ENCODE data around the gene PPM1D. TPM values are rescaled to one million over a fixed set of nuclear protein-coding genes. Genes with fewer than 3 reads are reported as not detected.
A peak's percentile ranks its signal among the peaks of the same experiment; 100 is the strongest.

PPM1D gene
- total and polyA plus RNA-seq, 2 of the 13 experiments (the other 11 are each of a cell fraction or from before 2014, with no cell fraction given) = 8.0 to 26.2 TPM

DNA sequence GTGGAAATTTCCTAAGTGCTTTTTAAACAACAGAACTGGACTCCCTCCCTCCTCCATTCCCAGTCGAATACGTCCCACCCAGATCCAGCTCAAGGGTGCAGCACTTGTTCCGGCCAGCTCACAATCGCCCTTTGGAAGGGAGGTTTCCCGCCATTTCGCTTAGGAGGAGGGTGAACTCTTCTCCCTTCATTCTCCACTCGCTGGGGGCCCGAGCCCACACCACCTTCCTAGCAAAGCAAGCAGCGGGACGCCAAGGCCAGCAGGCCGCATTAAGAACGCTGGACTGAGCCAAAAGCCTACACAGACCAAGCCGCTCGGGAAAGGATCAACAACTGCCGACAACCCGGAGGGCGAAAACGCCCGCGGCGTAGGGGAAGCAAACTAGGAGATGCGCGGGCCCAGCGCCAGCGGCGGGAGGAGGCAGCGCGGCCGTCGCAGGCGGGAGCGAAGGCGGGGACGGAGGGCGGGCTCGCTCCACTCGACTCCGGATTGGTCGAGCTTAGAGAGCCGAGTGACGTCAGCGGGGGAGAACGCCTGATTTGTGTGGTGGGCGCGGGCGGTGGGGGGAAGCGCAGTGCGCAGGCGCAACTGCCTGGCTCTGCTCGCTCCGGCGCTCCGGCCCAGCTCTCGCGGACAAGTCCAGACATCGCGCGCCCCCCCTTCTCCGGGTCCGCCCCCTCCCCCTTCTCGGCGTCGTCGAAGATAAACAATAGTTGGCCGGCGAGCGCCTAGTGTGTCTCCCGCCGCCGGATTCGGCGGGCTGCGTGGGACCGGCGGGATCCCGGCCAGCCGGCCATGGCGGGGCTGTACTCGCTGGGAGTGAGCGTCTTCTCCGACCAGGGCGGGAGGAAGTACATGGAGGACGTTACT, at the start of gene PPM1D (continued):
- TF ChIP-seq, protein P1, sequence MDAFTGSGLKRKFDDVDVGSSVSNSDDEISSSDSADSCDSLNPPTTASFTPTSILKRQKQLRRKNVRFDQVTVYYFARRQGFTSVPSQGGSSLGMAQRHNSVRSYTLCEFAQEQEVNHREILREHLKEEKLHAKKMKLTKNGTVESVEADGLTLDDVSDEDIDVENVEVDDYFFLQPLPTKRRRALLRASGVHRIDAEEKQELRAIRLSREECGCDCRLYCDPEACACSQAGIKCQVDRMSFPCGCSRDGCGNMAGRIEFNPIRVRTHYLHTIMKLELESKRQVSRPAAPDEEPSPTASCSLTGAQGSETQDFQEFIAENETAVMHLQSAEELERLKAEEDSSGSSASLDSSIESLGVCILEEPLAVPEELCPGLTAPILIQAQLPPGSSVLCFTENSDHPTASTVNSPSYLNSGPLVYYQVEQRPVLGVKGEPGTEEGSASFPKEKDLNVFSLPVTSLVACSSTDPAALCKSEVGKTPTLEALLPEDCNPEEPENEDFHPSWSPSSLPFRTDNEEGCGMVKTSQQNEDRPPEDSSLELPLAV (CRISPR knock-in tag; conservative IDR thresholded peaks at IDR 0.05; ENCODE audit: low read depth) = no peak; the same call in 1 of the 2 replicates
- no peak for TF ChIP-seq NPAS2 (CRISPR knock-in tag; IDR thresholded peaks at IDR 0.05; ENCODE audit: borderline replicate concordance)
- TF ChIP-seq ZNF788 (CRISPR knock-in tag; IDR thresholded peaks at IDR 0.05; ENCODE audit: borderline replicate concordance) = peak; percentile 52; the same call in 1 of the 2 replicates
- peak; percentile 96; the same call in 1 of the 2 replicates for TF ChIP-seq SMAD1 (CRISPR knock-in tag; IDR thresholded peaks at IDR 0.05; ENCODE audit: borderline replicate concordance, low read depth)
- TF ChIP-seq ZNF589 (CRISPR knock-in tag; conservative IDR thresholded peaks at IDR 0.05) = peak; percentile 95; the same call in 1 of the 2 replicates
- peak; percentile 91 for TF ChIP-seq NFYB (CRISPR knock-in tag; IDR thresholded peaks at IDR 0.05)
- TF ChIP-seq, protein P2, sequence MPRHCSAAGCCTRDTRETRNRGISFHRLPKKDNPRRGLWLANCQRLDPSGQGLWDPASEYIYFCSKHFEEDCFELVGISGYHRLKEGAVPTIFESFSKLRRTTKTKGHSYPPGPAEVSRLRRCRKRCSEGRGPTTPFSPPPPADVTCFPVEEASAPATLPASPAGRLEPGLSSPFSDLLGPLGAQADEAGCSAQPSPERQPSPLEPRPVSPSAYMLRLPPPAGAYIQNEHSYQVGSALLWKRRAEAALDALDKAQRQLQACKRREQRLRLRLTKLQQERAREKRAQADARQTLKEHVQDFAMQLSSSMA (CRISPR knock-in tag; IDR thresholded peaks at IDR 0.05) = peak; percentile 60
- TF ChIP-seq GPN1 (CRISPR knock-in tag; IDR thresholded peaks at IDR 0.05; ENCODE audit: borderline replicate concordance) = 0 out of 2 replicates have a peak, but pooled peaks have one; percentile 36
- peak; percentile 92 for TF ChIP-seq FIP1L1 (IDR thresholded peaks at IDR 0.05; ENCODE audit: borderline replicate concordance, insufficient read depth, low read depth, low read length)
- TF ChIP-seq ZNF326 (CRISPR knock-in tag; IDR thresholded peaks at IDR 0.05; ENCODE audit: borderline replicate concordance) = no peak
- TF ChIP-seq, protein P3, sequence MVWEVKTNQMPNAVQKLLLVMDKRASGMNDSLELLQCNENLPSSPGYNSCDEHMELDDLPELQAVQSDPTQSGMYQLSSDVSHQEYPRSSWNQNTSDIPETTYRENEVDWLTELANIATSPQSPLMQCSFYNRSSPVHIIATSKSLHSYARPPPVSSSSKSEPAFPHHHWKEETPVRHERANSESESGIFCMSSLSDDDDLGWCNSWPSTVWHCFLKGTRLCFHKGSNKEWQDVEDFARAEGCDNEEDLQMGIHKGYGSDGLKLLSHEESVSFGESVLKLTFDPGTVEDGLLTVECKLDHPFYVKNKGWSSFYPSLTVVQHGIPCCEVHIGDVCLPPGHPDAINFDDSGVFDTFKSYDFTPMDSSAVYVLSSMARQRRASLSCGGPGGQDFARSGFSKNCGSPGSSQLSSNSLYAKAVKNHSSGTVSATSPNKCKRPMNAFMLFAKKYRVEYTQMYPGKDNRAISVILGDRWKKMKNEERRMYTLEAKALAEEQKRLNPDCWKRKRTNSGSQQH (CRISPR knock-in tag; IDR thresholded peaks at IDR 0.05; ENCODE audit: low read depth) = peak; percentile 94; the same call in 1 of the 2 replicates
- TF ChIP-seq, protein P4, sequence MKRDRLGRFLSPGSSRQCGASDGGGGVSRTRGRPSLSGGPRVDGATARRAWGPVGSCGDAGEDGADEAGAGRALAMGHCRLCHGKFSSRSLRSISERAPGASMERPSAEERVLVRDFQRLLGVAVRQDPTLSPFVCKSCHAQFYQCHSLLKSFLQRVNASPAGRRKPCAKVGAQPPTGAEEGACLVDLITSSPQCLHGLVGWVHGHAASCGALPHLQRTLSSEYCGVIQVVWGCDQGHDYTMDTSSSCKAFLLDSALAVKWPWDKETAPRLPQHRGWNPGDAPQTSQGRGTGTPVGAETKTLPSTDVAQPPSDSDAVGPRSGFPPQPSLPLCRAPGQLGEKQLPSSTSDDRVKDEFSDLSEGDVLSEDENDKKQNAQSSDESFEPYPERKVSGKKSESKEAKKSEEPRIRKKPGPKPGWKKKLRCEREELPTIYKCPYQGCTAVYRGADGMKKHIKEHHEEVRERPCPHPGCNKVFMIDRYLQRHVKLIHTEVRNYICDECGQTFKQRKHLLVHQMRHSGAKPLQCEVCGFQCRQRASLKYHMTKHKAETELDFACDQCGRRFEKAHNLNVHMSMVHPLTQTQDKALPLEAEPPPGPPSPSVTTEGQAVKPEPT (CRISPR knock-in tag; IDR thresholded peaks at IDR 0.05; ENCODE audit: low read depth) = peak; percentile 65
- TF ChIP-seq ZNF598 (CRISPR knock-in tag; IDR thresholded peaks at IDR 0.05; ENCODE audit: borderline replicate concordance) = peak; percentile 82; the same call in 1 of the 2 replicates
- peak; percentile 29 for TF ChIP-seq CENPT (CRISPR knock-in tag; IDR thresholded peaks at IDR 0.05; ENCODE audit: low read depth)
- TF ChIP-seq ELF4 (CRISPR knock-in tag; IDR thresholded peaks at IDR 0.05; ENCODE audit: borderline replicate concordance) = no peak
- TF ChIP-seq, protein P5, sequence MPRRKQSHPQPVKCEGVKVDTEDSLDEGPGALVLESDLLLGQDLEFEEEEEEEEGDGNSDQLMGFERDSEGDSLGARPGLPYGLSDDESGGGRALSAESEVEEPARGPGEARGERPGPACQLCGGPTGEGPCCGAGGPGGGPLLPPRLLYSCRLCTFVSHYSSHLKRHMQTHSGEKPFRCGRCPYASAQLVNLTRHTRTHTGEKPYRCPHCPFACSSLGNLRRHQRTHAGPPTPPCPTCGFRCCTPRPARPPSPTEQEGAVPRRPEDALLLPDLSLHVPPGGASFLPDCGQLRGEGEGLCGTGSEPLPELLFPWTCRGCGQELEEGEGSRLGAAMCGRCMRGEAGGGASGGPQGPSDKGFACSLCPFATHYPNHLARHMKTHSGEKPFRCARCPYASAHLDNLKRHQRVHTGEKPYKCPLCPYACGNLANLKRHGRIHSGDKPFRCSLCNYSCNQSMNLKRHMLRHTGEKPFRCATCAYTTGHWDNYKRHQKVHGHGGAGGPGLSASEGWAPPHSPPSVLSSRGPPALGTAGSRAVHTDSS (CRISPR knock-in tag; conservative IDR thresholded peaks at IDR 0.05) = peak; percentile 99; the same call in 1 of the 2 replicates
- TF ChIP-seq WIZ (CRISPR knock-in tag; IDR thresholded peaks at IDR 0.05) = peak; percentile 85; the same call in 1 of the 2 replicates
- peak; percentile 52; the same call in 1 of the 2 replicates for TF ChIP-seq MIER2 (CRISPR knock-in tag; IDR thresholded peaks at IDR 0.05)
- peak; percentile 13; the same call in 1 of the 2 replicates for TF ChIP-seq STAG1 (CRISPR knock-in tag; IDR thresholded peaks at IDR 0.05)
- TF ChIP-seq ZNF605 (CRISPR knock-in tag; IDR thresholded peaks at IDR 0.05) = peak; percentile 99

Measured in HepG2 (cell line).